HepG2 (cell line): ENCODE data around the gene CACNA1I.

Experiments used
- JUND ChIP-seq: sonication (generic); formaldehyde crosslinking; IDR thresholded peaks from 2 replicates; pipeline ENCODE4 v1.8.0; 2022; ENCODE audit warnings: mild to moderate bottlenecking, missing genetic modification reagents
- MED13 ChIP-seq: sonication (generic); formaldehyde crosslinking; IDR thresholded peaks from 2 replicates; pipeline ENCODE4 v1.5.0; 2020; ENCODE audit warnings: missing genetic modification reagents
- MIXL1 ChIP-seq: IDR thresholded peaks from 2 replicates; pipeline ENCODE4 v1.6.1; 2016
- NCOA5 ChIP-seq: sonication (generic); formaldehyde crosslinking; IDR thresholded peaks from 2 replicates; pipeline ENCODE4 v1.4.0; 2020; ENCODE audit warnings: missing genetic modification reagents
- NFYC ChIP-seq: IDR thresholded peaks from 2 replicates; pipeline ENCODE4 v1.6.1; 2016; ENCODE audit warnings: missing genetic modification reagents, missing compliant biosample characterization
- ZNF10 ChIP-seq: sonication (generic); formaldehyde crosslinking; IDR thresholded peaks from 2 replicates; pipeline ENCODE4 v1.4.0; 2020; ENCODE audit warnings: mild to moderate bottlenecking, low read depth, missing genetic modification reagents, borderline replicate concordance
- ZNF24 ChIP-seq: fragments of 450-650 bp; IDR thresholded peaks from 2 replicates; pipeline ENCODE4 v1.6.1; 2017; ENCODE audit warnings: antibody characterized with exemption, mild to moderate bottlenecking
- ZNF501 ChIP-seq: sonication (generic); formaldehyde crosslinking; IDR thresholded peaks from 2 replicates; pipeline ENCODE4 v1.5.1; 2020; ENCODE audit warnings: mild to moderate bottlenecking, moderate library complexity, missing genetic modification reagents
- TF ChIP-seq, protein P1 (sequence below): sonication (generic); formaldehyde crosslinking; IDR thresholded peaks from 2 replicates; pipeline ENCODE4 v1.5.0; 2020; ENCODE audit warnings: mild to moderate bottlenecking, missing genetic modification reagents, moderate library complexity
- TF ChIP-seq, protein P2 (sequence below): sonication (generic); formaldehyde crosslinking; IDR thresholded peaks from 2 replicates; pipeline ENCODE4 v1.5.1; 2020; ENCODE audit warnings: mild to moderate bottlenecking, missing genetic modification reagents, moderate library complexity
- TF ChIP-seq, protein P3 (sequence below): IDR thresholded peaks from 2 replicates; pipeline ENCODE4 v1.6.1; 2018; ENCODE audit warnings: missing genetic modification reagents, mild to moderate bottlenecking, missing compliant biosample characterization
- TF ChIP-seq, protein P4 (sequence below): sonication (generic); formaldehyde crosslinking; conservative IDR thresholded peaks from 2 replicates; pipeline ENCODE4 v1.5.0; 2020; ENCODE audit warnings: missing genetic modification reagents

DNA sequence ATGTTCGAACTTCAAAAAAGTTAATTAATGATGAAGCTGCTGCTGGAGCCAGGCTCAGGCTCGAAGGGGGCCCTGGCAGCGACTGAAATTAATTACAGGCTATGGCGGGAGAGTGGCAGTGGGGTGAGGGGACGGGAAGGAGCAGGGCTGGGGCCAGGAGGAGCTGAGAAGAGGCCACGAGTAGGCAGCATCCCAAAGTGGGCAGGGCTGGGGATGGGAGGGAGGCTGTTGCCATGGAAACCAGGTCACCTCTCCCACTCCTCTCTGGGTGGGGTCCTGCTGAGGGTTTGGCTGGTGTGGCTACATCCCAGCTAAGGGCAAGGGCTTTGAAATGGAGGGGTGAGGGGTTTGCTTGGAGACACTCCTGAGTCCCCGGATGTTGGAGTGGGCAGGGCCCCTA is 23.9 kb downstream of the CACNA1I start:
- no peak for TF ChIP-seq MIXL1 (CRISPR knock-in tag)
- TF ChIP-seq, protein P1, sequence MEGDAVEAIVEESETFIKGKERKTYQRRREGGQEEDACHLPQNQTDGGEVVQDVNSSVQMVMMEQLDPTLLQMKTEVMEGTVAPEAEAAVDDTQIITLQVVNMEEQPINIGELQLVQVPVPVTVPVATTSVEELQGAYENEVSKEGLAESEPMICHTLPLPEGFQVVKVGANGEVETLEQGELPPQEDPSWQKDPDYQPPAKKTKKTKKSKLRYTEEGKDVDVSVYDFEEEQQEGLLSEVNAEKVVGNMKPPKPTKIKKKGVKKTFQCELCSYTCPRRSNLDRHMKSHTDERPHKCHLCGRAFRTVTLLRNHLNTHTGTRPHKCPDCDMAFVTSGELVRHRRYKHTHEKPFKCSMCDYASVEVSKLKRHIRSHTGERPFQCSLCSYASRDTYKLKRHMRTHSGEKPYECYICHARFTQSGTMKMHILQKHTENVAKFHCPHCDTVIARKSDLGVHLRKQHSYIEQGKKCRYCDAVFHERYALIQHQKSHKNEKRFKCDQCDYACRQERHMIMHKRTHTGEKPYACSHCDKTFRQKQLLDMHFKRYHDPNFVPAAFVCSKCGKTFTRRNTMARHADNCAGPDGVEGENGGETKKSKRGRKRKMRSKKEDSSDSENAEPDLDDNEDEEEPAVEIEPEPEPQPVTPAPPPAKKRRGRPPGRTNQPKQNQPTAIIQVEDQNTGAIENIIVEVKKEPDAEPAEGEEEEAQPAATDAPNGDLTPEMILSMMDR (CRISPR knock-in tag) = no peak
- TF ChIP-seq MED13 (CRISPR knock-in tag) = no peak
- TF ChIP-seq, protein P2, sequence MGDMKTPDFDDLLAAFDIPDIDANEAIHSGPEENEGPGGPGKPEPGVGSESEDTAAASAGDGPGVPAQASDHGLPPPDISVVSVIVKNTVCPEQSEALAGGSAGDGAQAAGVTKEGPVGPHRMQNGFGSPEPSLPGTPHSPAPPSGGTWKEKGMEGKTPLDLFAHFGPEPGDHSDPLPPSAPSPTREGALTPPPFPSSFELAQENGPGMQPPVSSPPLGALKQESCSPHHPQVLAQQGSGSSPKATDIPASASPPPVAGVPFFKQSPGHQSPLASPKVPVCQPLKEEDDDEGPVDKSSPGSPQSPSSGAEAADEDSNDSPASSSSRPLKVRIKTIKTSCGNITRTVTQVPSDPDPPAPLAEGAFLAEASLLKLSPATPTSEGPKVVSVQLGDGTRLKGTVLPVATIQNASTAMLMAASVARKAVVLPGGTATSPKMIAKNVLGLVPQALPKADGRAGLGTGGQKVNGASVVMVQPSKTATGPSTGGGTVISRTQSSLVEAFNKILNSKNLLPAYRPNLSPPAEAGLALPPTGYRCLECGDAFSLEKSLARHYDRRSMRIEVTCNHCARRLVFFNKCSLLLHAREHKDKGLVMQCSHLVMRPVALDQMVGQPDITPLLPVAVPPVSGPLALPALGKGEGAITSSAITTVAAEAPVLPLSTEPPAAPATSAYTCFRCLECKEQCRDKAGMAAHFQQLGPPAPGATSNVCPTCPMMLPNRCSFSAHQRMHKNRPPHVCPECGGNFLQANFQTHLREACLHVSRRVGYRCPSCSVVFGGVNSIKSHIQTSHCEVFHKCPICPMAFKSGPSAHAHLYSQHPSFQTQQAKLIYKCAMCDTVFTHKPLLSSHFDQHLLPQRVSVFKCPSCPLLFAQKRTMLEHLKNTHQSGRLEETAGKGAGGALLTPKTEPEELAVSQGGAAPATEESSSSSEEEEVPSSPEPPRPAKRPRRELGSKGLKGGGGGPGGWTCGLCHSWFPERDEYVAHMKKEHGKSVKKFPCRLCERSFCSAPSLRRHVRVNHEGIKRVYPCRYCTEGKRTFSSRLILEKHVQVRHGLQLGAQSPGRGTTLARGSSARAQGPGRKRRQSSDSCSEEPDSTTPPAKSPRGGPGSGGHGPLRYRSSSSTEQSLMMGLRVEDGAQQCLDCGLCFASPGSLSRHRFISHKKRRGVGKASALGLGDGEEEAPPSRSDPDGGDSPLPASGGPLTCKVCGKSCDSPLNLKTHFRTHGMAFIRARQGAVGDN (CRISPR knock-in tag) = no peak
- no peak for TF ChIP-seq NFYC
- no peak for TF ChIP-seq ZNF501 (CRISPR knock-in tag)
- no peak for TF ChIP-seq NCOA5
- TF ChIP-seq, protein P3, sequence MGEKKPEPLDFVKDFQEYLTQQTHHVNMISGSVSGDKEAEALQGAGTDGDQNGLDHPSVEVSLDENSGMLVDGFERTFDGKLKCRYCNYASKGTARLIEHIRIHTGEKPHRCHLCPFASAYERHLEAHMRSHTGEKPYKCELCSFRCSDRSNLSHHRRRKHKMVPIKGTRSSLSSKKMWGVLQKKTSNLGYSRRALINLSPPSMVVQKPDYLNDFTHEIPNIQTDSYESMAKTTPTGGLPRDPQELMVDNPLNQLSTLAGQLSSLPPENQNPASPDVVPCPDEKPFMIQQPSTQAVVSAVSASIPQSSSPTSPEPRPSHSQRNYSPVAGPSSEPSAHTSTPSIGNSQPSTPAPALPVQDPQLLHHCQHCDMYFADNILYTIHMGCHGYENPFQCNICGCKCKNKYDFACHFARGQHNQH = no peak
- TF ChIP-seq, protein P4, sequence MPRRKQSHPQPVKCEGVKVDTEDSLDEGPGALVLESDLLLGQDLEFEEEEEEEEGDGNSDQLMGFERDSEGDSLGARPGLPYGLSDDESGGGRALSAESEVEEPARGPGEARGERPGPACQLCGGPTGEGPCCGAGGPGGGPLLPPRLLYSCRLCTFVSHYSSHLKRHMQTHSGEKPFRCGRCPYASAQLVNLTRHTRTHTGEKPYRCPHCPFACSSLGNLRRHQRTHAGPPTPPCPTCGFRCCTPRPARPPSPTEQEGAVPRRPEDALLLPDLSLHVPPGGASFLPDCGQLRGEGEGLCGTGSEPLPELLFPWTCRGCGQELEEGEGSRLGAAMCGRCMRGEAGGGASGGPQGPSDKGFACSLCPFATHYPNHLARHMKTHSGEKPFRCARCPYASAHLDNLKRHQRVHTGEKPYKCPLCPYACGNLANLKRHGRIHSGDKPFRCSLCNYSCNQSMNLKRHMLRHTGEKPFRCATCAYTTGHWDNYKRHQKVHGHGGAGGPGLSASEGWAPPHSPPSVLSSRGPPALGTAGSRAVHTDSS = no peak
- no peak for TF ChIP-seq JUND
- TF ChIP-seq ZNF10 (CRISPR knock-in tag) = no peak
- TF ChIP-seq ZNF24 = no peak
